Measurements from ENCODE around the gene RBM33. TPM values are rescaled to one million over a fixed set of nuclear protein-coding genes. Genes with fewer than 3 reads are reported as not detected.

The RBM33 gene
- total RNA-seq, 1 donor from 2014 or later = 30.8 TPM

- H3K36me3 ChIP-seq = no peaks in the 10 kb centered on the region
- no peak overlapping the region for H3K4me3 ChIP-seq
- no peak for DNase-seq
- intact Hi-C loops (cut with micrococcal nuclease) = loop anchor here (10.0 kb wide), 1 partner anchor 673 kb away; no protein-coding TSS in a partner anchor
- TF ChIP-seq CTCF (IDR thresholded peaks at IDR 0.05; ENCODE audit: borderline replicate concordance) = no peak
- H3K9me3 ChIP-seq (replicated peaks) = no peaks in the 10 kb centered on the region
- peaks cover 100% of the 10 kb centered on the region for H3K27me3 ChIP-seq (ENCODE audit: low read depth)
- H3K27ac ChIP-seq (replicated peaks) = no peak overlapping the region
- peaks cover 44% of the 10 kb centered on the region for H3K4me1 ChIP-seq
Measured at GRCh38 chr7:155802291-155802690, 157.8 kb downstream of the RBM33 start.

- TF ChIP-seq CTCF (IDR thresholded peaks at IDR 0.05; ENCODE audit: borderline replicate concordance) = no peak
- Histone ChIP-seq H3K9me3 (replicated peaks) (no peaks in the 10 kb centered on the region), H3K27ac (replicated peaks) (no peak overlapping the region), H3K4me3 (peak overlapping the region; percentile 63), H3K27me3 (ENCODE audit: low read depth) (peaks cover 100% of the 10 kb centered on the region), H3K4me1 (peaks cover 45% of the 10 kb centered on the region), H3K36me3 (no peaks in the 10 kb centered on the region)
- DNase-seq = no peak
- intact Hi-C loops (cut with micrococcal nuclease) = loop anchor here (10.0 kb wide), 1 partner anchor 672 kb away; no protein-coding TSS in a partner anchor
Measured at GRCh38 chr7:155802906-155803417, 158.5 kb downstream of the RBM33 start.

- intact Hi-C loops (cut with micrococcal nuclease) = loop anchor here (10.0 kb wide), 1 partner anchor 671 kb away; no protein-coding TSS in a partner anchor
- no peak for TF ChIP-seq CTCF (IDR thresholded peaks at IDR 0.05; ENCODE audit: borderline replicate concordance)
- H3K9me3 ChIP-seq (replicated peaks) = no peaks in the 10 kb centered on the region
- no peaks in the 10 kb centered on the region for H3K36me3 ChIP-seq
- H3K27ac ChIP-seq (replicated peaks) = no peak overlapping the region
- H3K4me3 ChIP-seq = peak overlapping the region; percentile 63
- DNase-seq = no peak
- peaks cover 100% of the 10 kb centered on the region for H3K27me3 ChIP-seq (ENCODE audit: low read depth)
- peaks cover 53% of the 10 kb centered on the region for H3K4me1 ChIP-seq
Measured at GRCh38 chr7:155803418-155804376, 159.2 kb downstream of the RBM33 start.

- peaks cover 100% of the 10 kb centered on the region for H3K27me3 ChIP-seq (ENCODE audit: low read depth)
- no peak overlapping the region for H3K27ac ChIP-seq (replicated peaks)
- intact Hi-C loops (cut with micrococcal nuclease) = loop anchor here (10.0 kb wide), 1 partner anchor 670 kb away; no protein-coding TSS in a partner anchor
- no peak for TF ChIP-seq CTCF (IDR thresholded peaks at IDR 0.05; ENCODE audit: borderline replicate concordance)
- H3K4me1 ChIP-seq = peaks cover 58% of the 10 kb centered on the region
- DNase-seq = no peak
- no peaks in the 10 kb centered on the region for H3K9me3 ChIP-seq (replicated peaks)
- H3K4me3 ChIP-seq = peak overlapping the region; percentile 63
- no peaks in the 10 kb centered on the region for H3K36me3 ChIP-seq
Measured at GRCh38 chr7:155804431-155804831, 160.0 kb downstream of the RBM33 start.

GRCh38 chr7:155804897-155805825 is 160.7 kb downstream of the RBM33 start:
- Histone ChIP-seq H3K27ac (replicated peaks) (no peak overlapping the region), H3K36me3 (no peaks in the 10 kb centered on the region), H3K9me3 (replicated peaks) (no peaks in the 10 kb centered on the region), H3K27me3 (ENCODE audit: low read depth) (peaks cover 100% of the 10 kb centered on the region), H3K4me1 (peaks cover 63% of the 10 kb centered on the region), H3K4me3 (peak overlapping the region; percentile 63)
- TF ChIP-seq CTCF (IDR thresholded peaks at IDR 0.05; ENCODE audit: borderline replicate concordance) = peak; percentile 61
- intact Hi-C loops (cut with micrococcal nuclease) = loop anchor here (10.0 kb wide), 1 partner anchor 670 kb away; no protein-coding TSS in a partner anchor
- DNase-seq = peak; percentile 44
